Astrocyte (in vitro differentiated cells and primary cell): ENCODE data around the gene C5.

Experiments
- EZH2 ChIP-seq: IDR thresholded peaks from 2 replicates; pipeline ENCODE4 v1.6.1; 2012; ENCODE audit warnings: mild to moderate bottlenecking, low read length, inconsistent platforms; ENCODE audit not compliant: insufficient read depth
- TF ChIP-seq, protein P1 (sequence below): IDR thresholded peaks from 2 replicates; pipeline ENCODE4 v1.5.1; 2011; ENCODE audit warnings: low read depth, mild to moderate bottlenecking, inconsistent platforms, low read length, moderate library complexity; ENCODE audit not compliant: insufficient read depth

- TF ChIP-seq EZH2: no peak
- TF ChIP-seq, protein P1, sequence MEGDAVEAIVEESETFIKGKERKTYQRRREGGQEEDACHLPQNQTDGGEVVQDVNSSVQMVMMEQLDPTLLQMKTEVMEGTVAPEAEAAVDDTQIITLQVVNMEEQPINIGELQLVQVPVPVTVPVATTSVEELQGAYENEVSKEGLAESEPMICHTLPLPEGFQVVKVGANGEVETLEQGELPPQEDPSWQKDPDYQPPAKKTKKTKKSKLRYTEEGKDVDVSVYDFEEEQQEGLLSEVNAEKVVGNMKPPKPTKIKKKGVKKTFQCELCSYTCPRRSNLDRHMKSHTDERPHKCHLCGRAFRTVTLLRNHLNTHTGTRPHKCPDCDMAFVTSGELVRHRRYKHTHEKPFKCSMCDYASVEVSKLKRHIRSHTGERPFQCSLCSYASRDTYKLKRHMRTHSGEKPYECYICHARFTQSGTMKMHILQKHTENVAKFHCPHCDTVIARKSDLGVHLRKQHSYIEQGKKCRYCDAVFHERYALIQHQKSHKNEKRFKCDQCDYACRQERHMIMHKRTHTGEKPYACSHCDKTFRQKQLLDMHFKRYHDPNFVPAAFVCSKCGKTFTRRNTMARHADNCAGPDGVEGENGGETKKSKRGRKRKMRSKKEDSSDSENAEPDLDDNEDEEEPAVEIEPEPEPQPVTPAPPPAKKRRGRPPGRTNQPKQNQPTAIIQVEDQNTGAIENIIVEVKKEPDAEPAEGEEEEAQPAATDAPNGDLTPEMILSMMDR: no peak
Observed at GRCh38 chr9:120940573-120940972, 109.5 kb downstream of the C5 start.
